Muscle layer of colon (tissue), 2 donors: ENCODE data around the gene FDX2.
"Not testable (repeated sequence)": the region's sequence is repeated elsewhere in the genome, so short reads cannot be mapped to it uniquely, and the experiment has no call there.

Source experiments
- H3K27ac ChIP-seq: one replicate; pipeline ENCODE4 v1.7.0; 2013; ENCODE audit warnings: low read depth, mild to moderate bottlenecking, low read length, moderate library complexity
- H3K27me3 ChIP-seq, 2 donors: one replicate each; pipeline ENCODE4 v1.7.0; 2013; ENCODE audit warnings: low read length in 2 of 2, mild to moderate bottlenecking in 2 of 2; ENCODE audit not compliant: insufficient read depth in 2 of 2, control insufficient read depth in 1 of 2
- H3K36me3 ChIP-seq: one replicate; pipeline ENCODE4 v1.7.0; 2013; ENCODE audit warnings: mild to moderate bottlenecking, low read length; ENCODE audit not compliant: insufficient read depth
- H3K4me1 ChIP-seq: one replicate; pipeline ENCODE4 v1.7.0; 2013; ENCODE audit warnings: mild to moderate bottlenecking, low read length; ENCODE audit not compliant: insufficient read depth
- H3K4me3 ChIP-seq, 2 donors: one replicate each; pipeline ENCODE4 v1.7.0; 2013; ENCODE audit warnings: low read length in 2 of 2, low read depth in 1 of 2, mild to moderate bottlenecking in 1 of 2, moderate library complexity in 1 of 2
- H3K9ac ChIP-seq: one replicate; pipeline ENCODE4 v1.7.0; 2013; ENCODE audit warnings: low read length
- H3K9me3 ChIP-seq: one replicate; pipeline ENCODE4 v1.7.0; 2013; ENCODE audit warnings: mild to moderate bottlenecking, low read length
- donor health status: abdominal sarcoma.
- donor health status: Adenocarcinoma of cecum.

The FDX2 gene

GRCh38 chr19:10286803-10287737 lies 28.7 kb downstream of the FDX2 start, which contains the start of gene ICAM4:
Gene ICAM4, plus strand, starts transcription at chr19:10286955. Its CDS starts 58 bp downstream, at chr19:10287013.
- no peaks in the 10 kb centered on the region for H3K36me3 ChIP-seq
- H3K9me3 ChIP-seq: no peaks in the 10 kb centered on the region
- no peak within 1 kb of the TSS for H3K27ac ChIP-seq
- H3K4me1 ChIP-seq: peaks cover 30% of the 10 kb centered on the region
- H3K4me3 ChIP-seq: no peak within 1 kb of the TSS
- peaks cover 39 to 55% of the 10 kb centered on the region in 2 donors for H3K27me3 ChIP-seq
- no peak within 1 kb of the TSS for H3K9ac ChIP-seq

- Histone ChIP-seq H3K4me1 (peaks cover 14% of the 10 kb centered on the region), H3K9ac (no peak overlapping the region), H3K27me3 (peaks cover 26 to 38% of the 10 kb centered on the region in 2 donors), H3K9me3 (no peaks in the 10 kb centered on the region), H3K36me3 (no peaks in the 10 kb centered on the region), H3K4me3 (no peak overlapping the region), H3K27ac (no peak overlapping the region)
These were observed 30.4 kb downstream of the FDX2 start for GRCh38 chr19:10285393-10285792.

GRCh38 chr19:10284960-10285278 lies 30.9 kb downstream of the FDX2 start:
- H3K27ac ChIP-seq: no peak overlapping the region
- H3K9me3 ChIP-seq: no peaks in the 10 kb centered on the region
- H3K9ac ChIP-seq: no peak overlapping the region
- peaks cover 9% of the 10 kb centered on the region for H3K4me1 ChIP-seq
- H3K4me3 ChIP-seq: no peak overlapping the region
- H3K27me3 ChIP-seq: peaks cover 21 to 33% of the 10 kb centered on the region in 2 donors
- no peaks in the 10 kb centered on the region for H3K36me3 ChIP-seq

- Histone ChIP-seq H3K4me3 (no peak overlapping the region), H3K9ac (no peak overlapping the region), H3K36me3 (no peaks in the 10 kb centered on the region), H3K9me3 (no peaks in the 10 kb centered on the region), H3K4me1 (peaks cover 6% of the 10 kb centered on the region), H3K27ac (no peak overlapping the region), H3K27me3 (peaks cover 18 to 27% of the 10 kb centered on the region in 2 donors)
These were observed 31.5 kb downstream of the FDX2 start for GRCh38 chr19:10284065-10284959.

- Histone ChIP-seq H3K9me3 (no peaks in the 10 kb centered on the region), H3K4me1 (no peaks in the 10 kb centered on the region), H3K9ac (no peak overlapping the region), H3K27me3 (peaks cover 10 to 19% of the 10 kb centered on the region in 2 donors), H3K27ac (no peak overlapping the region), H3K36me3 (no peaks in the 10 kb centered on the region), H3K4me3 (no peak overlapping the region)
These were observed 32.3 kb downstream of the FDX2 start for GRCh38 chr19:10283301-10284064.

- H3K4me1 ChIP-seq, H3K4me3 ChIP-seq, H3K9ac ChIP-seq, H3K27me3 ChIP-seq, H3K27ac ChIP-seq, H3K36me3 ChIP-seq, H3K9me3 ChIP-seq: not testable (repeated sequence)
These were observed 33.8 kb downstream of the FDX2 start for GRCh38 chr19:10282043-10282442.

- no peak overlapping the region for H3K27ac ChIP-seq
- H3K9me3 ChIP-seq: no peaks in the 10 kb centered on the region
- H3K27me3 ChIP-seq: no peaks in the 10 kb centered on the region
- no peaks in the 10 kb centered on the region for H3K4me1 ChIP-seq
- no peaks in the 10 kb centered on the region for H3K36me3 ChIP-seq
- no peak overlapping the region for H3K9ac ChIP-seq
- no peak overlapping the region for H3K4me3 ChIP-seq
These were observed 35.9 kb downstream of the FDX2 start for GRCh38 chr19:10279737-10280442.

- no peaks in the 10 kb centered on the region for H3K27me3 ChIP-seq
- H3K4me3 ChIP-seq: no peak overlapping the region
- H3K36me3 ChIP-seq: no peaks in the 10 kb centered on the region
- no peaks in the 10 kb centered on the region for H3K9me3 ChIP-seq
- H3K27ac ChIP-seq: no peak overlapping the region
- H3K9ac ChIP-seq: no peak overlapping the region
- no peaks in the 10 kb centered on the region for H3K4me1 ChIP-seq
These were observed 36.9 kb downstream of the FDX2 start for GRCh38 chr19:10278935-10279334.

GRCh38 chr19:10277795-10278589 lies 37.8 kb downstream of the FDX2 start:
- no peaks in the 10 kb centered on the region for H3K9me3 ChIP-seq
- no peaks in the 10 kb centered on the region for H3K36me3 ChIP-seq
- no peak overlapping the region for H3K9ac ChIP-seq
- H3K27ac ChIP-seq: no peak overlapping the region
- no peak overlapping the region for H3K4me3 ChIP-seq
- H3K27me3 ChIP-seq: no peaks in the 10 kb centered on the region
- H3K4me1 ChIP-seq: no peaks in the 10 kb centered on the region

GRCh38 chr19:10274589-10274988 lies 41.2 kb downstream of the FDX2 start:
- H3K27ac ChIP-seq: no peak overlapping the region
- peaks cover 4% of the 10 kb centered on the region for H3K4me1 ChIP-seq
- H3K9me3 ChIP-seq: no peaks in the 10 kb centered on the region
- H3K4me3 ChIP-seq: no peak overlapping the region
- H3K9ac ChIP-seq: no peak overlapping the region
- H3K27me3 ChIP-seq: peaks cover 7 to 18% of the 10 kb centered on the region in 2 donors
- H3K36me3 ChIP-seq: no peaks in the 10 kb centered on the region
